Activated CD8-positive, alpha-beta T cell treated with anti-CD3 and anti-CD28 coated beads, Interleukin-2, amount 10 ng/mL, durations not matched to agents 7 days and 5 days (primary cell): Measurements from ENCODE around the gene UBE4B. TPM values are rescaled to one million over a fixed set of nuclear protein-coding genes. Genes with fewer than 3 reads are reported as not detected.

Experiments
- ATAC-seq: fragments of 150-1000 bp; cut with Tn5 transposase; one replicate; pipeline ENCODE4 v1.10.0; 2021; ENCODE audit warnings: moderate library complexity
- CTCF ChIA-PET: fragments of 350-600 bp; sonication (Branson Sonifier 250); formaldehyde crosslinking; loops from one replicate; lab custom pipeline; 2021; ENCODE audit warnings: antibody characterized with exemption; lab: Charles Lee
- POLR2A ChIA-PET: fragments of 350-600 bp; sonication (Branson Sonifier 250); formaldehyde crosslinking; loops from one replicate; lab custom pipeline; 2021; ENCODE audit warnings: antibody characterized with exemption; lab: Charles Lee
- DNase-seq: peaks from one replicate; pipeline ENCODE4 v3.0.0-alpha.2; 2020
- H3K27ac Mint-ChIP-seq: one replicate; pipeline ENCODE4 v1.8.0; 2021; ENCODE audit warnings: mild to moderate bottlenecking, mixed read lengths
- H3K27me3 Mint-ChIP-seq: one replicate; pipeline ENCODE4 v1.8.0; 2021; ENCODE audit warnings: low read depth, mixed read lengths
- H3K36me3 Mint-ChIP-seq: one replicate; pipeline ENCODE4 v1.8.0; 2021; ENCODE audit warnings: low read depth, mixed read lengths
- H3K4me1 Mint-ChIP-seq: one replicate; pipeline ENCODE4 v1.8.0; 2021; ENCODE audit warnings: low read depth, mixed read lengths
- H3K4me3 Mint-ChIP-seq: one replicate; pipeline ENCODE4 v1.8.0; 2021; ENCODE audit warnings: mild to moderate bottlenecking, mixed read lengths
- H3K9me3 Mint-ChIP-seq: one replicate; pipeline ENCODE4 v1.8.0; 2022; ENCODE audit warnings: mixed read lengths; ENCODE audit not compliant: insufficient read depth
- total RNA-seq, 2 experiments: library from RNA; stranded (reverse); gene quantifications; one replicate each; pipeline ENCODE4 v1.2.3, GENCODE V29; 2021

The UBE4B gene
- total RNA-seq, 2 experiments from 2014 or later: 30.7 to 32.0 TPM

GRCh38 chr1:10045480-10046355 lies 13.0 kb downstream of the UBE4B start:
- Mint-ChIP-seq H3K9me3 (no peaks in the 10 kb centered on the region), H3K27me3 (no peaks in the 10 kb centered on the region), H3K4me3 (no peak overlapping the region), H3K27ac (no peak overlapping the region), H3K36me3 (peaks cover 9% of the 10 kb centered on the region), H3K4me1 (peaks cover 8% of the 10 kb centered on the region)
- DNase-seq (no peak), ATAC-seq (no peak)
- POLR2A ChIA-PET: no interaction called here
- CTCF ChIA-PET: interaction anchor here (1.0 kb wide), 1 partner anchor 12 kb away, joined by 3 read pairs; no protein-coding TSS in a partner anchor

DNA sequence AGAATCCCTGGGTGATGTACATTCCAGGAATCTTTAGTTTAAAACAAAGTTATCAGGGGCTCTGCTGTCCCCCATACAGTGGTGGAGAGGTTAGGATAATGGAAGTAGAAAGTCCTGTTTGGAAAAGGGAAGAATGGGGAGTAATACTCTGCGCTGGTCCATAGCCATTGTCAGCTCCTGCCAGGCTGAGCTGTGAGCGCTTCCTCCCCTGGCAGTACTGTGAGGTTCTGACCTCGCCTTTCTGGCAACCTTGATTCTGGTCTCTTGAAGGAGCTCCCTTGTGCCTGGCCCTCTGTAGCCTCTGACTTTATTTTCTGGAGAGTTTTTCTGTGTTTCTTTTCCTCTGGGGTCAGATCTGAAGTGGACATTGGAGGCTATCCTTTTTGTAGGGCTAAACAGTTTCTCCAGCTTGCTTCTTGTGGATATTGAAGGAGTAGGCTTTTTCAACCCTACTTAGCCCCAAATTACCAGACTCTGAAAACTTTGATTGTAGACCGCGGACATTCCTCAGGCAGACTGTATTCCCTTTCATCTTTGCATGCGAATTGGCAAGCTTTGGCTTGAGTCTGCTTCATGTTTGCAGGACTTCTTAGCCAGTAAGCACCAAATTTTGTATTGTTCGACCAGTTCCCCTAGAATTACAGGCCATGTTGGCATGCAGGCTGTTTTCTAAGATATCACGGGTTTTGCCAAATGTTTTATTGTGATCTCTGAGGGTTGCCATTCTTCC lies 13.8 kb downstream of the UBE4B start:
- Mint-ChIP-seq H3K4me3 (no peak overlapping the region), H3K27ac (no peak overlapping the region), H3K4me1 (peaks cover 8% of the 10 kb centered on the region), H3K36me3 (peaks cover 13% of the 10 kb centered on the region), H3K27me3 (no peaks in the 10 kb centered on the region), H3K9me3 (no peaks in the 10 kb centered on the region)
- no peak for ATAC-seq
- ChIA-PET CTCF (interaction anchor here (0.7 to 1.4 kb wide), 4 partner anchors 10 to 392 kb away, joined by 3 to 4 read pairs (median 3); no protein-coding TSS in a partner anchor), POLR2A (no interaction called here)
- no peak for DNase-seq

DNA sequence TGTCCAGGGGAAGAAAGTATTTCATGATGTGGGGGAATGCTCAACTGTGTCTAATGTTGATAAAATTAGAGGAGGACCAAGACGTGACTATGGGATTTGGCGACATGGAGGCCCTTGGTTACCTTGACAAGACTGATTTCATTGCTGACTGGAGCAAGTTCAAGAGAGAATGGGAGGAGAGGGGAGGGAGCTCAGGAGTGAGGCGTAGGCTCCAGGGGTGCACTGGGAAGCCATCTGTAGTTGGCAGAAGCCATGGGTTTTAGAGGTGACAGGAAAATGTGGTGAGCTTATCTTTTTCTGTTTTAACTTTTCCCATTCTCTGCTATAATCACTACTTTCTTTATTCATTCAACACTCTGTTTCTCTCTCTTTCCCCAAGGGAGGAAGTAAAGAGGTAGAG lies 15.8 kb downstream of the UBE4B start:
- Mint-ChIP-seq H3K27me3 (no peaks in the 10 kb centered on the region), H3K9me3 (no peaks in the 10 kb centered on the region), H3K27ac (no peak overlapping the region), H3K36me3 (peaks cover 15% of the 10 kb centered on the region), H3K4me1 (peaks cover 5% of the 10 kb centered on the region), H3K4me3 (no peak overlapping the region)
- ATAC-seq (no peak), DNase-seq (no peak)
- ChIA-PET CTCF (no interaction called here), POLR2A (no interaction called here)

GRCh38 chr1:10050611-10051010 lies 17.9 kb downstream of the UBE4B start:
- POLR2A ChIA-PET: no interaction called here
- peaks cover 17% of the 10 kb centered on the region for H3K36me3 Mint-ChIP-seq
- CTCF ChIA-PET: no interaction called here
- no peaks in the 10 kb centered on the region for H3K4me1 Mint-ChIP-seq
- H3K4me3 Mint-ChIP-seq: no peak overlapping the region
- no peaks in the 10 kb centered on the region for H3K27me3 Mint-ChIP-seq
- DNase-seq: no peak
- no peaks in the 10 kb centered on the region for H3K9me3 Mint-ChIP-seq
- ATAC-seq: no peak
- no peak overlapping the region for H3K27ac Mint-ChIP-seq

DNA sequence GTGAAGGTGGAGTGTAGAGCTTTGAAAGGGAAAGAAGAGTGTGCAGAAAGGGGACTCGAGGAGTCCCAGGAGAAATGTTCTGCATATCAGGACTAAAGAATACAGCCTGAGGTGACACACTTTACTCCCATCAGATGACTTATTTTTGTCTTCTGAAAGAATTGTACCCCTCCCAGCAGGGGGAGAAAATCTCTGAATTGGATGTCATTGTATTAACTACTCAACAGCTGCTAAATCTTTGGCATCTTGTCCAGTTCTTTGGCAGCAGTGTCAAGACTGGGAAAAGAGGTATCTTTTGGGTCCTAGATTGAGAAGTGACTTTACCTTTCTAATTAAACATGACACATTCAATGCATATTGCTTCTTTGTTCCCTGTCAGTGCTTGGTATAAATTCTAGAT lies 18.9 kb downstream of the UBE4B start:
- no peak for DNase-seq
- CTCF ChIA-PET: no interaction called here
- H3K27ac Mint-ChIP-seq: no peak overlapping the region
- POLR2A ChIA-PET: no interaction called here
- H3K4me3 Mint-ChIP-seq: no peak overlapping the region
- no peaks in the 10 kb centered on the region for H3K9me3 Mint-ChIP-seq
- no peaks in the 10 kb centered on the region for H3K4me1 Mint-ChIP-seq
- H3K27me3 Mint-ChIP-seq: no peaks in the 10 kb centered on the region
- peaks cover 17% of the 10 kb centered on the region for H3K36me3 Mint-ChIP-seq
- no peak for ATAC-seq

DNA sequence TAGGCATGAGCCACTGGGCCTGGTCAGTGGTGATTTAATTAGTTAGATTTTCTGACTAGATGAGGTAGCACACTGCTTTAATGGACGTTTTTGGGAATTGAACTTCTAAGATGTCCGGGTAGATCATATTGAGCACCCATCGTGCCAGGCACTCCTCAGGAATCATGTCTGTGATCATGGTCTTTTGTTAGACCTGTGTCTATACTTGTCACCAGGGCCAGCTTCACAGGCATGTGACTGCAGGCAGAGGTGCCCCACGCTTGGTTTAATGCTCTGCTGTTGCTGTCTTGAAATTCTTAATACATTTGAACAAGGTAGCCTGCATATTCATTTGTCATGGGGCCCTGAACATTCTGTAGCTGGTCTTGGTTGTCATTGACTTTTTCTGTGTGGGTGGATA lies 19.6 kb downstream of the UBE4B start:
- Mint-ChIP-seq H3K27me3 (no peaks in the 10 kb centered on the region), H3K27ac (no peak overlapping the region), H3K4me1 (no peaks in the 10 kb centered on the region), H3K4me3 (no peak overlapping the region), H3K9me3 (no peaks in the 10 kb centered on the region), H3K36me3 (peaks cover 17% of the 10 kb centered on the region)
- ATAC-seq (no peak), DNase-seq (no peak)
- ChIA-PET CTCF (no interaction called here), POLR2A (no interaction called here)

- no peak overlapping the region for H3K27ac Mint-ChIP-seq
- no peak for DNase-seq
- no peaks in the 10 kb centered on the region for H3K27me3 Mint-ChIP-seq
- ATAC-seq: no peak
- H3K36me3 Mint-ChIP-seq: peaks cover 13% of the 10 kb centered on the region
- CTCF ChIA-PET: no interaction called here
- POLR2A ChIA-PET: no interaction called here
- H3K4me3 Mint-ChIP-seq: no peak overlapping the region
- no peaks in the 10 kb centered on the region for H3K9me3 Mint-ChIP-seq
- H3K4me1 Mint-ChIP-seq: no peaks in the 10 kb centered on the region
These were observed 21.7 kb downstream of the UBE4B start for GRCh38 chr1:10054465-10054864.

DNA sequence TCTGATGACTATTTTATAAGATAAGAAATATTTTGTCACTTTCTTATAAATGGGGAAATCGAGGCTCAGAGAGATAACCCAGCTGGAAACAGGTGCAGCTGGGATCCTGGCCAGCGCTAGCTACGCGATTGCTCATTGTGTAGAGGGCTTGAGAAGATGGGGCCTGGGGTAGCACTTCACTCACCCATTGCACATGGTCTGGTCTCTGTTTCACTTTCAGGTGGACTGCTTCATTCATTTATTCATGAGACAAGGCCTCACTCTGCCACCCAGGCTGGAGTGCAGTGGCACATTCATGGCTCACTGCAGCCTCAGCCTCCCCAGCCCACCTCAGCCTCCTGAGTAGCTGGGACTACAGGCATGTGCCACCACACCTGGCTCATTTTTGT lies 23.8 kb downstream of the UBE4B start:
- H3K4me1 Mint-ChIP-seq: no peaks in the 10 kb centered on the region
- no peak for ATAC-seq
- peaks cover 7% of the 10 kb centered on the region for H3K36me3 Mint-ChIP-seq
- DNase-seq: no peak
- POLR2A ChIA-PET: no interaction called here
- no peak overlapping the region for H3K4me3 Mint-ChIP-seq
- no peak overlapping the region for H3K27ac Mint-ChIP-seq
- no peaks in the 10 kb centered on the region for H3K9me3 Mint-ChIP-seq
- CTCF ChIA-PET: no interaction called here
- no peaks in the 10 kb centered on the region for H3K27me3 Mint-ChIP-seq

DNA sequence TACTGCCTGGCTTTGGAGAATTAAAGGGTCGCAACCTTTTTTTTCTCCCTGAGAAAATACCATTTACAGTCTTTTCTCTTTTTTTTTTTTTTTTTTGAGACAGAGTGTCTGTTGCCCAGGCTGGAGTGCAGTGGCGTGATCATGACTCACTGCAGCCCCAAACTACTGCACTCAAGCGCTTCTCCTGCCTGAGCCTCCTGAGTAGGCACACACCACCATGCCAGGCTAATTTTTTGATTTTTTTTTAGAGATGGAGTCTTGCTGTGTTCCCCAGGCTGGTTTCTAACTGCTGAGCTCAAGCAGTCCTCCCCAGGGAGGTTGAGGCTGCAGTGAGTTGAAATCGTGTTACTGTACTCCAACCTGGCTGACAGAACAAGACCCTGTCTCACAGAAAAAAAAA lies 24.6 kb downstream of the UBE4B start:
- Mint-ChIP-seq H3K9me3 (no peaks in the 10 kb centered on the region), H3K27ac (no peak overlapping the region), H3K4me3 (no peak overlapping the region), H3K36me3 (peaks cover 5% of the 10 kb centered on the region), H3K27me3 (no peaks in the 10 kb centered on the region), H3K4me1 (no peaks in the 10 kb centered on the region)
- ATAC-seq (no peak), DNase-seq (no peak)
- ChIA-PET POLR2A (no interaction called here), CTCF (no interaction called here)

- Mint-ChIP-seq H3K9me3 (no peaks in the 10 kb centered on the region), H3K4me3 (no peak overlapping the region), H3K36me3 (peaks cover 3% of the 10 kb centered on the region), H3K27me3 (no peaks in the 10 kb centered on the region), H3K4me1 (no peaks in the 10 kb centered on the region), H3K27ac (no peak overlapping the region)
- no peak for DNase-seq
- ATAC-seq: no peak
- ChIA-PET CTCF (no interaction called here), POLR2A (no interaction called here)
These were observed 25.0 kb downstream of the UBE4B start for GRCh38 chr1:10057796-10058195.

GRCh38 chr1:10059342-10059718 lies 26.6 kb downstream of the UBE4B start:
- Mint-ChIP-seq H3K4me1 (peaks cover 7% of the 10 kb centered on the region), H3K27ac (no peak overlapping the region), H3K4me3 (no peak overlapping the region), H3K27me3 (no peaks in the 10 kb centered on the region), H3K9me3 (no peaks in the 10 kb centered on the region), H3K36me3 (no peaks in the 10 kb centered on the region)
- DNase-seq: no peak
- ChIA-PET POLR2A (no interaction called here), CTCF (no interaction called here)
- ATAC-seq: no peak
